ENCODE data around the gene MCTP1.

GRCh38 chr5:95256446-95256845 lies 28.4 kb downstream of the MCTP1 start:
- TF ChIP-seq, protein P1, sequence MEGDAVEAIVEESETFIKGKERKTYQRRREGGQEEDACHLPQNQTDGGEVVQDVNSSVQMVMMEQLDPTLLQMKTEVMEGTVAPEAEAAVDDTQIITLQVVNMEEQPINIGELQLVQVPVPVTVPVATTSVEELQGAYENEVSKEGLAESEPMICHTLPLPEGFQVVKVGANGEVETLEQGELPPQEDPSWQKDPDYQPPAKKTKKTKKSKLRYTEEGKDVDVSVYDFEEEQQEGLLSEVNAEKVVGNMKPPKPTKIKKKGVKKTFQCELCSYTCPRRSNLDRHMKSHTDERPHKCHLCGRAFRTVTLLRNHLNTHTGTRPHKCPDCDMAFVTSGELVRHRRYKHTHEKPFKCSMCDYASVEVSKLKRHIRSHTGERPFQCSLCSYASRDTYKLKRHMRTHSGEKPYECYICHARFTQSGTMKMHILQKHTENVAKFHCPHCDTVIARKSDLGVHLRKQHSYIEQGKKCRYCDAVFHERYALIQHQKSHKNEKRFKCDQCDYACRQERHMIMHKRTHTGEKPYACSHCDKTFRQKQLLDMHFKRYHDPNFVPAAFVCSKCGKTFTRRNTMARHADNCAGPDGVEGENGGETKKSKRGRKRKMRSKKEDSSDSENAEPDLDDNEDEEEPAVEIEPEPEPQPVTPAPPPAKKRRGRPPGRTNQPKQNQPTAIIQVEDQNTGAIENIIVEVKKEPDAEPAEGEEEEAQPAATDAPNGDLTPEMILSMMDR (IDR thresholded peaks at IDR 0.05), result no peak
- no peak for TF ChIP-seq EP300 (IDR thresholded peaks at IDR 0.05)
- TF ChIP-seq POLR2A (IDR thresholded peaks at IDR 0.05), result no peak

All from tibial nerve (tissue), 4 donors.